Activated T-cell treated with anti-CD3 and anti-CD28 coated beads, Interleukin-2, amount 50 U/mL, for 24 hours (primary cell): ENCODE results near the gene AGR3.
A peak's percentile ranks its signal among the peaks of the same experiment; 100 is the strongest.

ENCODE experiments used
- DNase-seq: peaks from one replicate; pipeline ENCODE4 v3.0.0-alpha.2; 2020
- H3K27ac Mint-ChIP-seq: 2 replicates; pipeline ENCODE4 v1.8.0; 2020; ENCODE audit warnings: mild to moderate bottlenecking, mixed read lengths
- H3K27me3 Mint-ChIP-seq: 2 replicates; pipeline ENCODE4 v1.8.0; 2020; ENCODE audit warnings: mixed read lengths
- H3K36me3 Mint-ChIP-seq: 2 replicates; pipeline ENCODE4 v1.8.0; 2020; ENCODE audit warnings: low read depth, mixed read lengths
- H3K4me1 Mint-ChIP-seq: 2 replicates; pipeline ENCODE4 v1.8.0; 2020; ENCODE audit warnings: low read depth, mixed read lengths
- H3K4me3 Mint-ChIP-seq: 2 replicates; pipeline ENCODE4 v1.8.0; 2020; ENCODE audit warnings: mild to moderate bottlenecking, moderate library complexity, mixed read lengths
- H3K9me3 Mint-ChIP-seq: 2 replicates; pipeline ENCODE4 v1.8.0; 2020; ENCODE audit warnings: mixed read lengths

The AGR3 gene

DNA sequence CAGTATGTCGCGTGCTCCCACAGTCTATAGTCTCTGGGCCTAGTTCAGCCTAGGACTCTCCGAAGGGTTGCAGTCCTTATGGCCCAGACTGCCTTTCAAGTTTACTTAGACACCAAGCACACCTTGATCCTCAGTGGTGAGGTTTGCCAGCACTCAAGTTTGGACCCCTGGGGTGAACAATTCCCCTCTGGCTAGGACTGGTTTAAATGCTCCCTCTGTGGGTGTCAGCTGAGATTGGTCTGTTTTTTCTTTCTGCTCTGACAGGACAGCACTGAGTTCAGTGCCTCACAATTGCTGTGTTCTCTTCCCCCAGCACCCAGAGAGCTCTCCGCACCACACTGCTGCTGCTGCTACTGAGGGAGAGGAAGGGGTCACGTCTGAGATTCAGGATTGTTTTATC is 31.9 kb upstream of the AGR3 start:
- H3K27ac Mint-ChIP-seq: no peak overlapping the region
- H3K9me3 Mint-ChIP-seq: no peaks in the 10 kb centered on the region
- H3K4me1 Mint-ChIP-seq: peaks cover 10% of the 10 kb centered on the region
- H3K27me3 Mint-ChIP-seq: peaks cover 5% of the 10 kb centered on the region
- H3K36me3 Mint-ChIP-seq: no peaks in the 10 kb centered on the region
- DNase-seq: no peak
- no peak overlapping the region for H3K4me3 Mint-ChIP-seq

DNA sequence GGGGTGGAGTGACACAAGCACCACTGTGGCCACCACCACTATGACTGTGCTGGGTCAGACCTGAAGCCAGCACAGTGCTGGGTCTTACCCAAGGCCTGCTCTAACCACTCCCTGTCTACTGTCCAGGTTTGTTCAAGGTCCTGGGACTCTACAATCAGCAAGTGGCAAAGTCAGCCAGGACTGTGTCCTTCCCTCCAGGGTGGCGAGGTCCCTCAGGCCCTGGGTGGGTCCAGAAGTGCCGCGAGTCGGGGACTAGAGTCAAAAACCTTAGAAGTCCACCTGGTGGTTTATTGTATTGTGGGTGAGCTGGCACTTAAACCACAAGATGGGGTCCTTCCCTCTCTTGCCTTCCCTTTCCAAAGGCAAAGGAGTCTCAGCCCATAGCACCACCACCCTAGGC is 30.8 kb upstream of the AGR3 start:
- Mint-ChIP-seq H3K9me3 (no peaks in the 10 kb centered on the region), H3K36me3 (no peaks in the 10 kb centered on the region), H3K4me1 (peaks cover 10% of the 10 kb centered on the region), H3K27ac (no peak overlapping the region), H3K27me3 (peaks cover 7% of the 10 kb centered on the region), H3K4me3 (no peak overlapping the region)
- no peak for DNase-seq

DNA sequence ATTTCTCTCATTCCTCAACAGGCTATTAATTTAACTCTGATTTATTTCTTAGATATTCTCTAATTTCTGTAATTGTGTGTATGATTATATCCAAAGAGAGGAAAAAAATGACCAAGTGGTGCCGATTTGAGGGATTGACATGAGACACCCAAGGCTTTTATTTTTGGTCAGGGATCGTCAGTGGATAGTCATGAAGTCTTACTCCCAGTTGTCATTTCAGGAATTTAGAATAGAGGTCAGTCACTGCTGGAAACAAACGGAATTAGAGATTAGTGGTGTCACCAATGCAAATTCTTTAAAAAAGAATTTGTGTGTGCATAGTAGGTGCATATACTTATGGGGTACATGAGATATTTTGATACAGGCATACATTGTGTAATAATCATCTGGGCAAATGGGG is 26.8 kb upstream of the AGR3 start:
- no peak for DNase-seq
- no peaks in the 10 kb centered on the region for H3K4me1 Mint-ChIP-seq
- H3K27me3 Mint-ChIP-seq: peaks cover 14% of the 10 kb centered on the region
- no peaks in the 10 kb centered on the region for H3K9me3 Mint-ChIP-seq
- H3K36me3 Mint-ChIP-seq: no peaks in the 10 kb centered on the region
- H3K4me3 Mint-ChIP-seq: no peak overlapping the region
- no peak overlapping the region for H3K27ac Mint-ChIP-seq

DNA sequence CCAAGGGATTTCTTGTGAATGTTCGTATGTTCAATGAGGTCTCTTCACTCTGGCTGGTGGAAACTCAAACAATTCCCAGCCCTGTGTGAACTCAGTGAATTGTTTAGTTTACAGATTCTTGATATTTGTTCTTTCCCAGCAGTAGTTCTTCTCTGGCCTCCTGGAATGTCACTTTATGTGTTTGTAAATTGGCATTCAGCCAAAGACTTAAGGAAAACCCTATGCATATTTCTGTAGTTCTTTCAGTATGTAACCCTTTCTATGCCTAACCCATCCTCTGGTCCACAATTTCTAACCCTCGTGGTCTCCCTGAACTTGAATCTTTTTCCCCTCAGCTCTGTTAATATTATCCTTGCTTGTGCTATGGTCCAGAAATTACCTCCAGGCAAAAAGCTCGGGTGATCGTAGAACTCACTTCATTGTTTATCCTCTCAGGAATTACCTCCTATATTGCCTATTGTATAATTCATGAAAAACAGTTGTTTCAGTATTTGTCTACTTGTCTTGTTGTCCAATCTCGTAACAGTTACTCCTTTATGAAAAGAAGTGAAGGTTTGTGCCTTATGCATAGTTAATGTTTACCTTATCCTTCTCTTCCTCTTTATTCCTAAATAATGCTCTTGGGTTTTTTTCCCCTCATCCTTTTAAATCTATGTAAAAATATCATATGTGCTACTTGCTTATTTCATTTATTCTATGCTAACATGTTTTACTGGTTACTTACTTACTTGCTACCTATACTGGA is 23.7 kb upstream of the AGR3 start:
- H3K36me3 Mint-ChIP-seq: no peaks in the 10 kb centered on the region
- no peaks in the 10 kb centered on the region for H3K4me1 Mint-ChIP-seq
- H3K27ac Mint-ChIP-seq: no peak overlapping the region
- no peaks in the 10 kb centered on the region for H3K9me3 Mint-ChIP-seq
- no peak overlapping the region for H3K4me3 Mint-ChIP-seq
- H3K27me3 Mint-ChIP-seq: peaks cover 14% of the 10 kb centered on the region
- no peak for DNase-seq

DNA sequence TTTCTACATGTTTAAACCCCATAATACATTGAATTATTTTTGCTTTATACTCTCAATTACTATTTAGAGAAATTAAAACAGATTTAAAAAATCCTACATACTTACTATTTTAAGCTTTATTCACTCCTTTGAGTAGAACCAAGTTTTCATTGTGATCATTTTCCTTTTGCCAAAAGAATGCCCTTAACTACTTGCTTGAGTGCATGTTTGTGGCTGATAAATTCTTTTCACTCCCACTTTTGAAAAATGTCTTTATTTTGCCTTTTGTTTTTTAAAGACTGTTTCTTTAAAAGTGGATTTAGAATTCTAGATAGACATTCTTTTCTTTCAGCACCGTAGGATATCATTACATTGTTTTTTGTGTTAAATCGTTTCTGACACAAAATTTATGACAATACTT is 22.3 kb upstream of the AGR3 start:
- no peak for DNase-seq
- Mint-ChIP-seq H3K9me3 (no peaks in the 10 kb centered on the region), H3K27me3 (peaks cover 10% of the 10 kb centered on the region), H3K36me3 (no peaks in the 10 kb centered on the region), H3K4me3 (no peak overlapping the region), H3K27ac (no peak overlapping the region), H3K4me1 (no peaks in the 10 kb centered on the region)

DNA sequence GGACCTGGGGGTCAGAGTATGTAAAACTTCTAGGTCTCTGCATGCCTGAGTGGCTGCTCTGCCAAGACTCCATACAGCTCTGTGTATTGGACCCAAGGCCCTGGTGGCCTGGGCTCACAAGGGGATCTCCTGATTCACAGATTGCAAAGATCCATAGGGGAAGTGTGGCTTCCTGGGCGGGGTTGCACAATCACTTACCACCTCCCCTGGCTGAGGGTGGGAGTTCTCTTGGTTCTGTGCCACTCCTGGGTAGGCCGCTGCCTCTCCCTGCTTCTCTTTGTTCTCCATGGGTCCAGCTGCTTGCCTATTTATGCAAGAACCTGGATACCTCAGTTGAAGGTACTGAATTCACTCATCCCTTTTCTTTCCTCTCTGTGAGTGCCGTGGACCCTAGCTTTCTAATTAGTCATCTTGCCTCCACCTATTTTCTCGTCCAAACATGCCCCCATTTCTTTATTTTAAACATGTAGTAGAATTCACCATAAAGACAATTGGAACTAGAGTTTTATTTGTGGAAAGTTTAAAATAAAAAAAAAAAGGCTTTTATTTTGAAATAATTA is 18.5 kb upstream of the AGR3 start:
- no peaks in the 10 kb centered on the region for H3K27me3 Mint-ChIP-seq
- no peak overlapping the region for H3K27ac Mint-ChIP-seq
- H3K4me1 Mint-ChIP-seq: no peaks in the 10 kb centered on the region
- H3K9me3 Mint-ChIP-seq: no peaks in the 10 kb centered on the region
- no peaks in the 10 kb centered on the region for H3K36me3 Mint-ChIP-seq
- DNase-seq: no peak
- no peak overlapping the region for H3K4me3 Mint-ChIP-seq

DNA sequence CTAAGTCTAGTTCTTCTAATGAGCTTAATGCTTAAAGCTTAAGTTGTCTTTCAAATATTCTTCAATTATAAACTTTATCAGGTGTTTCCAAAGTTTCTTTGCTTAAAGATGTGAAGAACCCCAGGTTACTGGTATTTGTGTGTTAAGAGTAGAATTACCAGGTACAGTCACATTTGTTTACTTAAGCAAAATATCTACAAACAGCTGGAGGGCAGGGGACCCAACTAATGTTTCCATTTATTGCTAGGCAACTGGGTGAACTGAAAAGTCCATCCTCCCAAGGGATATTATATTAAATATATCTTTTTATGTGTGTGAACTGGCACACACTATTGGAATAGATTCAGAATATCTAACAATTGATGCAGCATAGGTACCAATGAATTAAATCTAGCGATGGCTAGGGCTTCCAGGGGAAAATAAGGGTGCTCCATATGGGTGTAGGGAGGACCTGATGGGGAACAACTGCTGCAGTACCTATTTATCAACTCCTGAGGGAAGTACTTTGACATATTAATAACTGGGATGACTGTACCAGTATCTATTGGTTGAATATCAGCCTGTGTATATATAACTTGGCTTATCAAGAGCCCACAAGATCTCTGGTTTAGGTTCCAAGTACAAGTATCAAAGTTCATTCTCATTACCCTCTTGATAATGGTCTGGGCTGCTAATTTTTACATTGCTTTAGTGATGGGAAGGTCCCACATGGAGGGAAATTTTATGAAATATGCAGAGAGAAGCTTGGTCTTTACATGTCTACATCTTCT is 10.3 kb upstream of the AGR3 start:
- no peaks in the 10 kb centered on the region for H3K36me3 Mint-ChIP-seq
- no peaks in the 10 kb centered on the region for H3K27me3 Mint-ChIP-seq
- DNase-seq: no peak
- H3K4me3 Mint-ChIP-seq: no peak overlapping the region
- H3K4me1 Mint-ChIP-seq: peaks cover 23% of the 10 kb centered on the region
- H3K27ac Mint-ChIP-seq: no peak overlapping the region
- H3K9me3 Mint-ChIP-seq: no peaks in the 10 kb centered on the region

DNA sequence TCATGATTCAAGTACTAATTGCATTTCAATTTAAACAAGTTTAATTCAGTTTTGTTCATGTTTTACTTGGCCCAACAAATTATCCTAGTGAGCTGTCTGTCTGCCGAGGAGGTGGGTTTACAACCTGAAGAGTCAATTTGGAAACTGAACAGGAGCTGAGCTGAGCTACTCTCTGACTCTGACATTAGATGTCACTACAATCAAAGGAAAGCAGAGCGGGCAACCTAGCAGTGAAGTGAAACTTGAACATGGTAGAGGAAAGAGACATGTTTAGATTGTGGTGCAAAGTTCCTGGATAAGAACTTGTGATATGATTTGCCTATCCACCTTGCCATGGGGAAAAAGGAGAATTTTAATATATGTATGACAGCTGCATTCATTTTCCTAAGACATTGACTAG is 9.6 kb upstream of the AGR3 start:
- Mint-ChIP-seq H3K9me3 (no peaks in the 10 kb centered on the region), H3K4me1 (peaks cover 23% of the 10 kb centered on the region), H3K27me3 (no peaks in the 10 kb centered on the region), H3K27ac (no peak overlapping the region), H3K4me3 (no peak overlapping the region), H3K36me3 (no peaks in the 10 kb centered on the region)
- DNase-seq: no peak

DNA sequence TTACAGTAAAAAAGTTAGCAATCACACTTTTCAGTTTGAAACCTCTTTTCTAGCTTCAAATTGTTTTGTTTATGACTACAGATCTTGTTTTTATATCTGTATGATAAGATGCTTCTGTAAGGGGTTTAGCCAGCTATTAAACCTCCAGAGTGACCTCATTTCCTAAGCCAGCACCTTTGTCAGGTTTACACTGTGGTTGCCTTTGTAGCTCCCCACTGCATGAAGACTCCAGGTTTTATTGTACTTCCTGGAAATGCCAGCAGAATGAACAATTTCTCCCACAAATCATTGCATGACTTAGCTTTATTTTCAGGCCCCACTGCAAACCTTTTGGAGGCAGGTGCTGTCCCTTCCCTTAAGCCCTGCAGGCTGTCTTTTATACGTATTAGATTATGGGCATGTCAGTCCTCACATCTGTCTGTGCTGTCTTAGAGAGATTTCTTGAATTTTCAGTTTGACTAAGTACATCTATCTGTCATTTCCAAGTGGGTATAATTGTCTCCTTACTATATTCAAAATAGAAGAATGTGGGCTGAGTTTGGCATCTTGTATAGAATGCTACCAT is 8.2 kb upstream of the AGR3 start:
- H3K27me3 Mint-ChIP-seq: peaks cover 3% of the 10 kb centered on the region
- no peak for DNase-seq
- peaks cover 23% of the 10 kb centered on the region for H3K4me1 Mint-ChIP-seq
- H3K36me3 Mint-ChIP-seq: no peaks in the 10 kb centered on the region
- peak overlapping the region; percentile 46 for H3K27ac Mint-ChIP-seq
- no peaks in the 10 kb centered on the region for H3K9me3 Mint-ChIP-seq
- H3K4me3 Mint-ChIP-seq: no peak overlapping the region

DNA sequence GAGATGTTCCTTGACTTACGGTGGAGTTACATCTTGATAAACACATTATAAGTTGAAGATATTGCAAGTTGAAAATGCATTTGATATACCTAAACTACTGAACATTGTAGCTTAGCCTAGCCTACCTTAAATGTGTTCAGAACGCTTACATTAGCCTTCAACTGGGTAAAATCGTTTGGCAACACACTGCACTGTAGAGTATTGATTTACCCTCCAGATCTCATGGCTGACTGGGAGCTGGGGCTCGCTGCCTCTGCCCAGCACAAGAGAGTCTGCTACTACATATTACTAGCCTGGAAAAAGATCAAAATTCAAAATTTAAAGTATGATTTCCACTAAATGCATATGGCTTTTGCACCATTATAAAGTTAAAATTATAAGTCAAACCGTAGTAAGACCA is 7.5 kb upstream of the AGR3 start:
- no peak for DNase-seq
- Mint-ChIP-seq H3K27me3 (peaks cover 3% of the 10 kb centered on the region), H3K4me1 (peaks cover 23% of the 10 kb centered on the region), H3K4me3 (no peak overlapping the region), H3K27ac (no peak overlapping the region), H3K36me3 (no peaks in the 10 kb centered on the region), H3K9me3 (no peaks in the 10 kb centered on the region)

DNA sequence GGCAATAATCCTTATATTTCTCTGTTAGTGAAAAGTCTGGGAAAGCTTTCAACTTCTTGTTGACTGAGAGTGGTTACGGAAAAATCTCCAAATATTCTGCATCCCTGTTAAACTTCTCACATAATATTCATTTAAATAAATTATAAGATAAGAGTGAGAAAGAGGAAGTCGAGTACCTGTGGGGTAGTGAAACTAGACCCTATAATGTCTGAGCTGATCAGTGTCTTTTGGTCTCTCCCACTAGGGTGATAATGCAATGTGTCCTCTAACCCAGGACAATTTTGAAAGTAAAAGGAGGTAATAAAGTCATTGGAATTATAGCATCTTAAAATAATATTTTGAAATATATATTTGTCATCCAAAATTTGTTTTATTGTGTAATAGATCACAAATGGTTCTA is 2.1 kb upstream of the AGR3 start:
- Mint-ChIP-seq H3K4me1 (no peaks in the 10 kb centered on the region), H3K27me3 (peaks cover 3% of the 10 kb centered on the region), H3K36me3 (no peaks in the 10 kb centered on the region)

DNA sequence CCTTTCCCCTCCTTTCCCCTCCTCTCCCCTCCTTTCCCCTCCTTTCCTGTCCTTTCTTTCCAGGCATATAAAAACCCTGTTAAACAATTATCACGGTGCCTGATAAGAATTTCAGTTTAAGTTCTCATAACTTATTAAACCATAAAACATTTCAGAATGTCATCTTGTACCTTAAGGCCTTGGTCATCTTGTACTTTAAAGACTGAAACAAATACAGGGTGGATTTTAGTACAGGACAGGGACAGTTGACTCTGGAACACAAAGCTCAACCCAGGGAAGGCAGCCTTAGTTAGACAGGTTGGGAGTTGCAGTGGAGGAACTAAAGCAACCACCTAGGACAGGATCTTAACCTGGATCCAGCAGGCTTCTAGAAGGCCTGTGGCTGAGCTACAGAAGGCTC is 1.2 kb downstream of the AGR3 start:
- no peaks in the 10 kb centered on the region for H3K27me3 Mint-ChIP-seq
- H3K9me3 Mint-ChIP-seq: no peaks in the 10 kb centered on the region
- no peak overlapping the region for H3K27ac Mint-ChIP-seq
- DNase-seq: no peak
- H3K4me1 Mint-ChIP-seq: no peaks in the 10 kb centered on the region
- no peaks in the 10 kb centered on the region for H3K36me3 Mint-ChIP-seq
- H3K4me3 Mint-ChIP-seq: no peak overlapping the region

More for the DNA sequence above, 2.1 kb upstream of the AGR3 start:
- H3K4me3 Mint-ChIP-seq: no peak overlapping the region
- no peak for DNase-seq
- H3K9me3 Mint-ChIP-seq: no peaks in the 10 kb centered on the region
- no peak overlapping the region for H3K27ac Mint-ChIP-seq

DNA sequence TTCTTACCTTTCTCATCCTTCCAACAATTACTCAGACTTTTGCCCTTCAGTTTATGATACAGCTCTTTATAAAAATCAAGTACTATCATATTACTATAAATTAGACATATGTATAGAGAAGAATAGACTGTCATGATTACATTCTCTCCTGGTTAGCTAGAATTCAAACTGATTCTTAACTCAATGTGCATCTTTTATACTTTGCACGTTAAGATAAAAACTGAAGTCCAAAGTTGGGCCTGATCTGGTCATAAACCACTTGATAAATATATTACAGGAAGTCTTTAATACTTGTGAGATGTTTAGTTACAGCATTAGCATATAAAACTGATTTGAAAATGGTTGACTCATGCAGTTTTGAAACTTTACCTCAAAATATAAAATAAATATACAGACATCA is 2.6 kb downstream of the AGR3 start:
- DNase-seq: no peak
- Mint-ChIP-seq H3K36me3 (no peaks in the 10 kb centered on the region), H3K27ac (no peak overlapping the region), H3K4me3 (no peak overlapping the region), H3K9me3 (no peaks in the 10 kb centered on the region), H3K27me3 (no peaks in the 10 kb centered on the region), H3K4me1 (no peaks in the 10 kb centered on the region)

DNA sequence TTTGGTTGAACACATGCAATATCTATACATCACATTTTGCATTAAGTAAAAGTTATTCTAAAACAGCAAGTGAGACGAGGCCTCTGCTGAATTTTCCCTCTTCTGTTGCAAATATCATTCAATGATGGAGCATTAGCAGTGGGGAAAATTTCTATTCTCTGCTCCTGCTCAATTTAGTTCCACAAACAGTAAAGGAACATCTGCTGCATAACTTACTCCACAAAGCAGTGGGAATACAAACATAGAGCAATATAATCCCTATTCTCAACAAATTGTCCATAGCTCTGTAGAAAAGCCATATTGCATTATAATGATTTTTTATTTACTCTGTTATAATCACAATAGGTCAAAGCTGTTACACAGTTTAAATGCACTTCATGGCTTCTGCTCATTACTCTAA is 5.9 kb downstream of the AGR3 start:
- Mint-ChIP-seq H3K36me3 (no peaks in the 10 kb centered on the region), H3K27ac (no peak overlapping the region), H3K4me3 (no peak overlapping the region), H3K9me3 (peaks cover 7% of the 10 kb centered on the region), H3K27me3 (peaks cover 8% of the 10 kb centered on the region), H3K4me1 (no peaks in the 10 kb centered on the region)
- no peak for DNase-seq

DNA sequence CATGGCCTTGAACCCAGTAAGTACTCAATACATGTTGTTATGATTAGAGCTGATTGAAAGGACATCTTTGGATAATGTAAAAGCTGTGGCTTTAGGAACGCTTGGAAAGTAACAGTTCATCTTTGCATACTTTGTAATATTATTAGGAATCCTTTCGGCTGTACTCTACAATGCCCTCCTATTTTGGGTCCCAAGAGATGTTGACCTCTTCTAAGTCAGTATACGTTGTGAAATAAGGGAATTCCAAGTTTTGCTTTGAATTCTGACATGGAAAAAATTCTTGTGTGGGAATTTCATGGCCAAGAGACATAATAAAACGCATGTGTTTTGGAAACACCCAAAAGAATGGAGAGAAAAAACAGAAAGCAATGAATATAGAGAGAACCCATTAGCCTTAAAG is 7.7 kb downstream of the AGR3 start:
- no peak overlapping the region for H3K4me3 Mint-ChIP-seq
- no peaks in the 10 kb centered on the region for H3K4me1 Mint-ChIP-seq
- DNase-seq: no peak

More for the DNA sequence above, 7.7 kb downstream of the AGR3 start:
- no peak overlapping the region for H3K27ac Mint-ChIP-seq
- H3K9me3 Mint-ChIP-seq: peaks cover 7% of the 10 kb centered on the region
- H3K36me3 Mint-ChIP-seq: no peaks in the 10 kb centered on the region
- H3K27me3 Mint-ChIP-seq: peaks cover 8% of the 10 kb centered on the region
